ENCODE measurements around the gene TBX19.

TBX19 gene

GRCh38 chr1:168281603-168282325 is 1.1 kb downstream of the TBX19 start:
- 97% methylated on average over 10 of the region's 11 CpGs for WGBS
- H3K4me3 ChIP-seq (ENCODE audit: low read length): no peak overlapping the region
- H3K4me1 ChIP-seq (ENCODE audit: insufficient read depth, low read length): peaks cover 22% of the 10 kb centered on the region
- no peaks in the 10 kb centered on the region for H3K27me3 ChIP-seq (ENCODE audit: insufficient read depth, low read length)
- H3K9me3 ChIP-seq (ENCODE audit: insufficient read depth, low read depth, low read length): no peaks in the 10 kb centered on the region
- H3K27ac ChIP-seq (ENCODE audit: low read depth, low read length): no peak overlapping the region
- H3K36me3 ChIP-seq (ENCODE audit: insufficient read depth, low read length): no peaks in the 10 kb centered on the region
- no peak overlapping the region for H3K9ac ChIP-seq (ENCODE audit: low read depth, low read length)

- peak overlapping the region; percentile 24; the same call in 1 of the 2 replicates for H3K27ac ChIP-seq (ENCODE audit: low read depth, low read length)
- no peak overlapping the region for H3K9ac ChIP-seq (ENCODE audit: low read depth, low read length)
- no peaks in the 10 kb centered on the region for H3K27me3 ChIP-seq (ENCODE audit: insufficient read depth, low read length)
Measured at GRCh38 chr1:168285521-168285790, 4.8 kb downstream of the TBX19 start.

GRCh38 chr1:168285971-168286927 is 5.6 kb downstream of the TBX19 start:
- no peaks in the 10 kb centered on the region for H3K27me3 ChIP-seq (ENCODE audit: insufficient read depth, low read length)
- no peak overlapping the region for H3K4me3 ChIP-seq (ENCODE audit: low read length)
- H3K36me3 ChIP-seq (ENCODE audit: insufficient read depth, low read length): no peaks in the 10 kb centered on the region
- whole genome bisulfite sequencing: 97% methylated on average over 3 of the region's 4 CpGs
- H3K27ac ChIP-seq (ENCODE audit: low read depth, low read length): no peak overlapping the region
- H3K4me1 ChIP-seq (ENCODE audit: insufficient read depth, low read length): peaks cover 34% of the 10 kb centered on the region
- no peaks in the 10 kb centered on the region for H3K9me3 ChIP-seq (ENCODE audit: insufficient read depth, low read depth, low read length)
- no peak overlapping the region for H3K9ac ChIP-seq (ENCODE audit: low read depth, low read length)

More at GRCh38 chr1:168285521-168285790, 4.8 kb downstream of the TBX19 start:
- Histone ChIP-seq H3K4me1 (ENCODE audit: insufficient read depth, low read length) (peaks cover 27% of the 10 kb centered on the region), H3K36me3 (ENCODE audit: insufficient read depth, low read length) (no peaks in the 10 kb centered on the region), H3K9me3 (ENCODE audit: insufficient read depth, low read depth, low read length) (no peaks in the 10 kb centered on the region), H3K4me3 (ENCODE audit: low read length) (no peak overlapping the region)

- H3K27ac ChIP-seq (ENCODE audit: low read depth, low read length): no peak overlapping the region
Measured at GRCh38 chr1:168287237-168287664, 6.6 kb downstream of the TBX19 start.

GRCh38 chr1:168288311-168289052 is 7.8 kb downstream of the TBX19 start:
- Histone ChIP-seq H3K27me3 (ENCODE audit: insufficient read depth, low read length) (no peaks in the 10 kb centered on the region), H3K9ac (ENCODE audit: low read depth, low read length) (no peak overlapping the region), H3K36me3 (ENCODE audit: insufficient read depth, low read length) (no peaks in the 10 kb centered on the region), H3K4me1 (ENCODE audit: insufficient read depth, low read length) (peaks cover 42% of the 10 kb centered on the region), H3K9me3 (ENCODE audit: insufficient read depth, low read depth, low read length) (no peaks in the 10 kb centered on the region), H3K27ac (ENCODE audit: low read depth, low read length) (no peak overlapping the region), H3K4me3 (ENCODE audit: low read length) (no peak overlapping the region)
- 96% methylated on average over 3 of the region's 3 CpGs for WGBS

More at GRCh38 chr1:168287237-168287664, 6.6 kb downstream of the TBX19 start:
- H3K9me3 ChIP-seq (ENCODE audit: insufficient read depth, low read depth, low read length): no peaks in the 10 kb centered on the region
- no peak overlapping the region for H3K9ac ChIP-seq (ENCODE audit: low read depth, low read length)
- peaks cover 42% of the 10 kb centered on the region for H3K4me1 ChIP-seq (ENCODE audit: insufficient read depth, low read length)
- H3K4me3 ChIP-seq (ENCODE audit: low read length): no peak overlapping the region
- H3K36me3 ChIP-seq (ENCODE audit: insufficient read depth, low read length): no peaks in the 10 kb centered on the region
- WGBS: 100% methylated on average over 1 of the region's 1 CpG
- no peaks in the 10 kb centered on the region for H3K27me3 ChIP-seq (ENCODE audit: insufficient read depth, low read length)

GRCh38 chr1:168291222-168291837 is 10.7 kb downstream of the TBX19 start:
- H3K9ac ChIP-seq (ENCODE audit: low read depth, low read length): peak overlapping the region; percentile 24; the same call in 1 of the 2 replicates
- H3K9me3 ChIP-seq (ENCODE audit: insufficient read depth, low read depth, low read length): no peaks in the 10 kb centered on the region
- 80% methylated on average over 15 of the region's 15 CpGs for WGBS
- H3K27ac ChIP-seq (ENCODE audit: low read depth, low read length): no peak overlapping the region
- H3K4me3 ChIP-seq (ENCODE audit: low read length): no peak overlapping the region
- no peaks in the 10 kb centered on the region for H3K36me3 ChIP-seq (ENCODE audit: insufficient read depth, low read length)
- H3K4me1 ChIP-seq (ENCODE audit: insufficient read depth, low read length): peaks cover 24% of the 10 kb centered on the region
- H3K27me3 ChIP-seq (ENCODE audit: insufficient read depth, low read length): no peaks in the 10 kb centered on the region

GRCh38 chr1:168293356-168293755 is 12.7 kb downstream of the TBX19 start:
- 62% methylated on average over 1 of the region's 1 CpG for WGBS

GRCh38 chr1:168295411-168296114 is 14.9 kb downstream of the TBX19 start:
- Histone ChIP-seq H3K9ac (ENCODE audit: low read depth, low read length) (no peak overlapping the region), H3K27me3 (ENCODE audit: insufficient read depth, low read length) (no peaks in the 10 kb centered on the region), H3K4me1 (ENCODE audit: insufficient read depth, low read length) (peaks cover 15% of the 10 kb centered on the region), H3K27ac (ENCODE audit: low read depth, low read length) (no peak overlapping the region), H3K36me3 (ENCODE audit: insufficient read depth, low read length) (no peaks in the 10 kb centered on the region), H3K4me3 (ENCODE audit: low read length) (no peak overlapping the region), H3K9me3 (ENCODE audit: insufficient read depth, low read depth, low read length) (no peaks in the 10 kb centered on the region)
- WGBS: 97% methylated on average over 8 of the region's 8 CpGs

More at GRCh38 chr1:168293356-168293755, 12.7 kb downstream of the TBX19 start:
- H3K4me3 ChIP-seq (ENCODE audit: low read length): no peak overlapping the region
- peaks cover 15% of the 10 kb centered on the region for H3K4me1 ChIP-seq (ENCODE audit: insufficient read depth, low read length)
- H3K9ac ChIP-seq (ENCODE audit: low read depth, low read length): no peak overlapping the region
- H3K27me3 ChIP-seq (ENCODE audit: insufficient read depth, low read length): no peaks in the 10 kb centered on the region
- H3K36me3 ChIP-seq (ENCODE audit: insufficient read depth, low read length): no peaks in the 10 kb centered on the region
- no peak overlapping the region for H3K27ac ChIP-seq (ENCODE audit: low read depth, low read length)
- no peaks in the 10 kb centered on the region for H3K9me3 ChIP-seq (ENCODE audit: insufficient read depth, low read depth, low read length)

- H3K4me1 ChIP-seq (ENCODE audit: insufficient read depth, low read length): no peaks in the 10 kb centered on the region
- no peak overlapping the region for H3K9ac ChIP-seq (ENCODE audit: low read depth, low read length)
- H3K27me3 ChIP-seq (ENCODE audit: insufficient read depth, low read length): no peaks in the 10 kb centered on the region
- WGBS: 91% methylated on average over 6 of the region's 7 CpGs
- no peaks in the 10 kb centered on the region for H3K36me3 ChIP-seq (ENCODE audit: insufficient read depth, low read length)
- no peak overlapping the region for H3K27ac ChIP-seq (ENCODE audit: low read depth, low read length)
- no peak overlapping the region for H3K4me3 ChIP-seq (ENCODE audit: low read length)
- H3K9me3 ChIP-seq (ENCODE audit: insufficient read depth, low read depth, low read length): no peaks in the 10 kb centered on the region
Measured at GRCh38 chr1:168297019-168297730, 16.5 kb downstream of the TBX19 start.

GRCh38 chr1:168298446-168298845 is 17.8 kb downstream of the TBX19 start:
- H3K36me3 ChIP-seq (ENCODE audit: insufficient read depth, low read length): no peaks in the 10 kb centered on the region
- no peak overlapping the region for H3K9ac ChIP-seq (ENCODE audit: low read depth, low read length)
- H3K27me3 ChIP-seq (ENCODE audit: insufficient read depth, low read length): no peaks in the 10 kb centered on the region
- no peaks in the 10 kb centered on the region for H3K9me3 ChIP-seq (ENCODE audit: insufficient read depth, low read depth, low read length)
- H3K27ac ChIP-seq (ENCODE audit: low read depth, low read length): no peak overlapping the region
- no peak overlapping the region for H3K4me3 ChIP-seq (ENCODE audit: low read length)
- no peaks in the 10 kb centered on the region for H3K4me1 ChIP-seq (ENCODE audit: insufficient read depth, low read length)
- 97% methylated on average over 3 of the region's 3 CpGs for WGBS
